Ecto neural progenitor cell (in vitro differentiated cells): Measurements from ENCODE around the gene ZMYND15.
"Not testable (repeated sequence)": the region's sequence is repeated elsewhere in the genome, so short reads cannot be mapped to it uniquely, and the experiment has no call there.

Experiments
- DNase-seq: peaks from one replicate; pipeline ENCODE4 v3.0.0-alpha.2; 2018; ENCODE audit warnings: low spot score

ZMYND15 gene

GRCh38 chr17:4739122-4740024, at the start of gene ZMYND15, which contains the start of gene CXCL16:
Gene ZMYND15, plus strand, starts transcription at chr17:4739833. Its CDS starts 716 bp downstream, at chr17:4740549.
Gene CXCL16, minus strand, starts transcription at chr17:4739928. Its CDS starts 589 bp downstream, at chr17:4739339.
- DNase-seq = peak; percentile 75

GRCh38 chr17:4689872-4690271, 49.8 kb upstream of the ZMYND15 start:
- not testable (repeated sequence) for DNase-seq

- DNase-seq = no peak
Measured at GRCh38 chr17:4690745-4691144, 48.9 kb upstream of the ZMYND15 start.

GRCh38 chr17:4691686-4692085, 47.9 kb upstream of the ZMYND15 start:
- no peak for DNase-seq

GRCh38 chr17:4693416-4693815, 46.2 kb upstream of the ZMYND15 start:
- no peak for DNase-seq

GRCh38 chr17:4696437-4696805, 43.2 kb upstream of the ZMYND15 start:
- DNase-seq = no peak

- not testable (repeated sequence) for DNase-seq
Measured at GRCh38 chr17:4699401-4700056, 40.1 kb upstream of the ZMYND15 start.

GRCh38 chr17:4701116-4701515, 38.5 kb upstream of the ZMYND15 start:
- no peak for DNase-seq

- DNase-seq = no peak
Measured at GRCh38 chr17:4703330-4703691, 36.3 kb upstream of the ZMYND15 start.

GRCh38 chr17:4704574-4704907, 35.1 kb upstream of the ZMYND15 start:
- not testable (repeated sequence) for DNase-seq

- DNase-seq = no peak
Measured at GRCh38 chr17:4704991-4705390, 34.6 kb upstream of the ZMYND15 start.

- DNase-seq = no peak
Measured at GRCh38 chr17:4706121-4706520, 33.5 kb upstream of the ZMYND15 start.

GRCh38 chr17:4708436-4708835, 31.2 kb upstream of the ZMYND15 start:
- no peak for DNase-seq

GRCh38 chr17:4709794-4710692, 29.6 kb upstream of the ZMYND15 start, which contains the start of gene ARRB2:
Gene ARRB2, plus strand, starts transcription at chr17:4710632. Its CDS starts 90 bp downstream, at chr17:4710722.
- peak; percentile 100 for DNase-seq

GRCh38 chr17:4710693-4711634, 28.7 kb upstream of the ZMYND15 start:
- DNase-seq = no peak

GRCh38 chr17:4711661-4712181, 27.9 kb upstream of the ZMYND15 start:
- DNase-seq = no peak

- DNase-seq = no peak
Measured at GRCh38 chr17:4712526-4712925, 27.1 kb upstream of the ZMYND15 start.

- DNase-seq = not testable (repeated sequence)
Measured at GRCh38 chr17:4714340-4715062, 25.1 kb upstream of the ZMYND15 start.

GRCh38 chr17:4715063-4715744, 24.4 kb upstream of the ZMYND15 start:
- no peak for DNase-seq

GRCh38 chr17:4716081-4716480, 23.6 kb upstream of the ZMYND15 start:
- no peak for DNase-seq
